Central memory CD8-positive, alpha-beta T cell (primary cell): Measurements from ENCODE around the gene PEMT.

Experiments used
- ATAC-seq: fragments of 150-1000 bp; cut with Tn5 transposase; replicated peaks from 2 replicates; pipeline ENCODE4 v1.10.0; 2022; ENCODE audit warnings: mild to moderate bottlenecking, moderate FRiP score, moderate number of reproducible peaks; ENCODE audit not compliant: poor library complexity, severe bottlenecking; ENCODE audit errors: extremely low read depth
- DNase-seq, 2 donors: peaks; one replicate each; pipeline ENCODE4 v3.0.0; 2021; ENCODE audit warnings: low spot score in 2 of 2
- H3K27ac Mint-ChIP-seq: one replicate; pipeline ENCODE4 v1.8.0; 2022; ENCODE audit warnings: low read depth, mild to moderate bottlenecking, moderate library complexity, mixed read lengths
- H3K27me3 Mint-ChIP-seq: one replicate; pipeline ENCODE4 v1.8.0; 2022; ENCODE audit warnings: mixed read lengths
- H3K36me3 Mint-ChIP-seq: one replicate; pipeline ENCODE4 v1.8.0; 2022; ENCODE audit warnings: mild to moderate bottlenecking, moderate library complexity, mixed read lengths; ENCODE audit not compliant: insufficient read depth
- H3K4me1 Mint-ChIP-seq: one replicate; pipeline ENCODE4 v1.8.0; 2022; ENCODE audit warnings: mixed read lengths
- H3K4me3 Mint-ChIP-seq: one replicate; pipeline ENCODE4 v1.8.0; 2022; ENCODE audit warnings: mild to moderate bottlenecking, moderate library complexity, mixed read lengths
- H3K9me3 Mint-ChIP-seq: one replicate; pipeline ENCODE4 v1.8.0; 2022; ENCODE audit warnings: mixed read lengths

Gene PEMT

GRCh38 chr17:17499402-17500145 lies 91.9 kb downstream of the PEMT start:
- Mint-ChIP-seq H3K4me1 (peaks cover 8% of the 10 kb centered on the region), H3K9me3 (no peaks in the 10 kb centered on the region), H3K4me3 (no peak overlapping the region), H3K27ac (no peak overlapping the region), H3K36me3 (peaks cover 6% of the 10 kb centered on the region), H3K27me3 (no peaks in the 10 kb centered on the region)
- ATAC-seq = no peak
- no peak for DNase-seq

GRCh38 chr17:17498606-17499301 lies 92.8 kb downstream of the PEMT start:
- H3K9me3 Mint-ChIP-seq = no peaks in the 10 kb centered on the region
- no peak overlapping the region for H3K27ac Mint-ChIP-seq
- no peaks in the 10 kb centered on the region for H3K27me3 Mint-ChIP-seq
- DNase-seq (no peak), ATAC-seq (no peak)
- peaks cover 8% of the 10 kb centered on the region for H3K4me1 Mint-ChIP-seq
- no peak overlapping the region for H3K4me3 Mint-ChIP-seq
- H3K36me3 Mint-ChIP-seq = peaks cover 6% of the 10 kb centered on the region

- Mint-ChIP-seq H3K9me3 (no peaks in the 10 kb centered on the region), H3K27ac (no peak overlapping the region), H3K4me1 (peaks cover 8% of the 10 kb centered on the region), H3K36me3 (peaks cover 6% of the 10 kb centered on the region), H3K4me3 (peak overlapping the region; percentile 75), H3K27me3 (no peaks in the 10 kb centered on the region)
- ATAC-seq = no peak
- DNase-seq = no peak
Measured at GRCh38 chr17:17497845-17498520, 93.5 kb downstream of the PEMT start.

- peaks cover 3% of the 10 kb centered on the region for H3K36me3 Mint-ChIP-seq
- DNase-seq (no peak), ATAC-seq (no peak)
- H3K9me3 Mint-ChIP-seq = no peaks in the 10 kb centered on the region
- no peaks in the 10 kb centered on the region for H3K27me3 Mint-ChIP-seq
- H3K4me3 Mint-ChIP-seq = peak overlapping the region; percentile 75
- no peak overlapping the region for H3K27ac Mint-ChIP-seq
- H3K4me1 Mint-ChIP-seq = peaks cover 8% of the 10 kb centered on the region
Measured at GRCh38 chr17:17497065-17497844, 94.3 kb downstream of the PEMT start.

- Mint-ChIP-seq H3K36me3 (peaks cover 3% of the 10 kb centered on the region), H3K4me3 (peak within 1 kb of the TSS; percentile 75), H3K27me3 (no peaks in the 10 kb centered on the region), H3K27ac (no peak within 1 kb of the TSS), H3K4me1 (peaks cover 8% of the 10 kb centered on the region), H3K9me3 (no peaks in the 10 kb centered on the region)
- ATAC-seq (peak; percentile 88), DNase-seq (peak; percentile 56 to 61)
Measured at GRCh38 chr17:17496189-17497064, 95.1 kb downstream of the PEMT start, which contains the start of gene RASD1. RASD1 (minus strand) TSS chr17:17496395; CDS start chr17:17496181, 214 bp downstream.

GRCh38 chr17:17495536-17496188 lies 95.8 kb downstream of the PEMT start:
- Mint-ChIP-seq H3K4me3 (peak overlapping the region; percentile 75), H3K36me3 (peaks cover 5% of the 10 kb centered on the region), H3K4me1 (peaks cover 8% of the 10 kb centered on the region), H3K9me3 (no peaks in the 10 kb centered on the region), H3K27me3 (no peaks in the 10 kb centered on the region), H3K27ac (no peak overlapping the region)
- no peak for DNase-seq
- ATAC-seq = no peak

GRCh38 chr17:17494870-17495535 lies 96.5 kb downstream of the PEMT start:
- ATAC-seq (no peak), DNase-seq (no peak)
- Mint-ChIP-seq H3K27me3 (no peaks in the 10 kb centered on the region), H3K36me3 (peaks cover 5% of the 10 kb centered on the region), H3K27ac (no peak overlapping the region), H3K9me3 (no peaks in the 10 kb centered on the region), H3K4me1 (peaks cover 8% of the 10 kb centered on the region), H3K4me3 (peak overlapping the region; percentile 75)

- no peaks in the 10 kb centered on the region for H3K27me3 Mint-ChIP-seq
- H3K36me3 Mint-ChIP-seq = peaks cover 5% of the 10 kb centered on the region
- DNase-seq (no peak), ATAC-seq (no peak)
- peaks cover 8% of the 10 kb centered on the region for H3K4me1 Mint-ChIP-seq
- no peak overlapping the region for H3K27ac Mint-ChIP-seq
- peak overlapping the region; percentile 75 for H3K4me3 Mint-ChIP-seq
- no peaks in the 10 kb centered on the region for H3K9me3 Mint-ChIP-seq
Measured at GRCh38 chr17:17494499-17494869, 97.0 kb downstream of the PEMT start.

GRCh38 chr17:17493986-17494466 lies 97.5 kb downstream of the PEMT start:
- no peaks in the 10 kb centered on the region for H3K27me3 Mint-ChIP-seq
- ATAC-seq = no peak
- DNase-seq = no peak
- H3K4me1 Mint-ChIP-seq = peaks cover 8% of the 10 kb centered on the region
- H3K9me3 Mint-ChIP-seq = no peaks in the 10 kb centered on the region
- no peak overlapping the region for H3K27ac Mint-ChIP-seq
- no peak overlapping the region for H3K4me3 Mint-ChIP-seq
- peaks cover 5% of the 10 kb centered on the region for H3K36me3 Mint-ChIP-seq

GRCh38 chr17:17493249-17493985 lies 98.1 kb downstream of the PEMT start:
- Mint-ChIP-seq H3K4me1 (peaks cover 8% of the 10 kb centered on the region), H3K36me3 (peaks cover 5% of the 10 kb centered on the region), H3K27me3 (no peaks in the 10 kb centered on the region), H3K27ac (no peak overlapping the region), H3K9me3 (no peaks in the 10 kb centered on the region), H3K4me3 (no peak overlapping the region)
- no peak for ATAC-seq
- no peak for DNase-seq
